Gastrocnemius medialis (tissue), 4 donors: Measurements from ENCODE around the gene PRRT2.

Source experiments
- POLR2A ChIP-seq, 2 donors: fragments of 450-650 bp; IDR thresholded peaks; one replicate each; pipeline ENCODE4 v1.6.1; 2017; ENCODE audit warnings: antibody characterized with exemption in 2 of 2, mild to moderate bottlenecking in 2 of 2, moderate library complexity in 2 of 2
- TF ChIP-seq, protein P1 (sequence below), 5 experiments: fragments of 450-650 bp in 3 of 5; fragments of 200-600 bp in 2 of 5; sonication (generic) in 2 of 5; IDR thresholded peaks in 4 of 5; conservative IDR thresholded peaks in 1 of 5; 1 replicate in 4 of 5; 2 replicates in 1 of 5; pipeline ENCODE4 v1.5.1; 2016 to 2019; ENCODE audit warnings: antibody characterized with exemption in 5 of 5, mild to moderate bottlenecking in 3 of 5, moderate library complexity in 3 of 5

DNA sequence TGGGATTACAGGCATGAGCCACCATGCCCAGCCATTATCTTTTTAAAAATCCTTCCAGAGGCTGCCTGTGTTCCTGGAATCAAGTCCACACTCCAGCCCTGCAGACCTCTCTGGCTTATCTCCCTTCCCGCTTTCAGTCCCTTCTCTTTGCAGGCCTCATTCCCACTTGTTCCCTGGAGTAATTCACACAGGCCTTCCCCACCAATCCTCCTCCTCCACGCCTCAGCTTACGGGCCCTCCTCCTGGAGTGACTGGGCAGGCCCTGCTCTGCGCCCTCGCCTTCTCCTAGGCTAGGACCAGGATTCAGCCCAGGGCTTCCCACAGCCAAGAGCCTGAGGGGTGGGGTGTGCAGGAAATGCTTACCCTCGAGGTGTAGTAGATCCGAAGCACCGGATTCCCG is 48.2 kb downstream of the PRRT2 start:
- TF ChIP-seq, protein P1, sequence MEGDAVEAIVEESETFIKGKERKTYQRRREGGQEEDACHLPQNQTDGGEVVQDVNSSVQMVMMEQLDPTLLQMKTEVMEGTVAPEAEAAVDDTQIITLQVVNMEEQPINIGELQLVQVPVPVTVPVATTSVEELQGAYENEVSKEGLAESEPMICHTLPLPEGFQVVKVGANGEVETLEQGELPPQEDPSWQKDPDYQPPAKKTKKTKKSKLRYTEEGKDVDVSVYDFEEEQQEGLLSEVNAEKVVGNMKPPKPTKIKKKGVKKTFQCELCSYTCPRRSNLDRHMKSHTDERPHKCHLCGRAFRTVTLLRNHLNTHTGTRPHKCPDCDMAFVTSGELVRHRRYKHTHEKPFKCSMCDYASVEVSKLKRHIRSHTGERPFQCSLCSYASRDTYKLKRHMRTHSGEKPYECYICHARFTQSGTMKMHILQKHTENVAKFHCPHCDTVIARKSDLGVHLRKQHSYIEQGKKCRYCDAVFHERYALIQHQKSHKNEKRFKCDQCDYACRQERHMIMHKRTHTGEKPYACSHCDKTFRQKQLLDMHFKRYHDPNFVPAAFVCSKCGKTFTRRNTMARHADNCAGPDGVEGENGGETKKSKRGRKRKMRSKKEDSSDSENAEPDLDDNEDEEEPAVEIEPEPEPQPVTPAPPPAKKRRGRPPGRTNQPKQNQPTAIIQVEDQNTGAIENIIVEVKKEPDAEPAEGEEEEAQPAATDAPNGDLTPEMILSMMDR (IDR thresholded peaks at IDR 0.05 in 4 of 5, conservative IDR thresholded peaks at IDR 0.05 in 1 of 5) = no peak
- no peak for TF ChIP-seq POLR2A (IDR thresholded peaks at IDR 0.05)
